ENCODE measurements around the gene ITGB7. TPM values are rescaled to one million over a fixed set of nuclear protein-coding genes. Genes with fewer than 3 reads are reported as not detected.

ITGB7 gene
- total and polyA plus RNA-seq, 2 donors = 9.5 to 18.9 TPM

GRCh38 chr12:53225635-53226424 is 18.8 kb upstream of the ITGB7 start:
- peak overlapping the region; percentile 1 to 50 for H3K27ac ChIP-seq (ENCODE audit: low read depth in 1 of 2, low read length in 1 of 2)
- 97% methylated on average over 10 of the region's 10 CpGs for WGBS
- H3K4me1 ChIP-seq (ENCODE audit: control insufficient read depth in 2 of 2, insufficient read depth in 2 of 2, low read length in 2 of 2) = peaks cover 14 to 50% of the 10 kb centered on the region in 2 donors
- H3K27me3 ChIP-seq (ENCODE audit: control insufficient read depth in 2 of 2, insufficient read depth in 1 of 2, low read length in 1 of 2) = peaks cover 0 to 26% of the 10 kb centered on the region in 2 donors
- H3K36me3 ChIP-seq (ENCODE audit: control insufficient read depth in 2 of 2, insufficient read depth in 2 of 2, low read length in 1 of 2) = no peaks in the 10 kb centered on the region
- no peaks in the 10 kb centered on the region for H3K9me3 ChIP-seq (ENCODE audit: control insufficient read depth in 2 of 2, insufficient read depth in 1 of 2, low read length in 1 of 2)
- H3K4me3 ChIP-seq (ENCODE audit: low read length in 2 of 2) = no peak overlapping the region
- DNase-seq (ENCODE audit: low read depth in 6 of 9, low spot score in 9 of 9) = no peak

GRCh38 chr12:53224897-53225634 is 18.0 kb upstream of the ITGB7 start:
- WGBS = 93% methylated on average over 10 of the region's 10 CpGs
- no peak overlapping the region for H3K4me3 ChIP-seq (ENCODE audit: low read length in 2 of 2)
- no peaks in the 10 kb centered on the region for H3K9me3 ChIP-seq (ENCODE audit: control insufficient read depth in 2 of 2, insufficient read depth in 1 of 2, low read length in 1 of 2)
- H3K27me3 ChIP-seq (ENCODE audit: control insufficient read depth in 2 of 2, insufficient read depth in 1 of 2, low read length in 1 of 2) = peaks cover 0 to 27% of the 10 kb centered on the region in 2 donors
- peaks cover 14 to 56% of the 10 kb centered on the region in 2 donors for H3K4me1 ChIP-seq (ENCODE audit: control insufficient read depth in 2 of 2, insufficient read depth in 2 of 2, low read length in 2 of 2)
- H3K27ac ChIP-seq (ENCODE audit: low read depth in 1 of 2, low read length in 1 of 2) = peak overlapping the region; percentile 50
- DNase-seq (ENCODE audit: low read depth in 6 of 9, low spot score in 9 of 9) = no peak
- no peaks in the 10 kb centered on the region for H3K36me3 ChIP-seq (ENCODE audit: control insufficient read depth in 2 of 2, insufficient read depth in 2 of 2, low read length in 1 of 2)

DNA sequence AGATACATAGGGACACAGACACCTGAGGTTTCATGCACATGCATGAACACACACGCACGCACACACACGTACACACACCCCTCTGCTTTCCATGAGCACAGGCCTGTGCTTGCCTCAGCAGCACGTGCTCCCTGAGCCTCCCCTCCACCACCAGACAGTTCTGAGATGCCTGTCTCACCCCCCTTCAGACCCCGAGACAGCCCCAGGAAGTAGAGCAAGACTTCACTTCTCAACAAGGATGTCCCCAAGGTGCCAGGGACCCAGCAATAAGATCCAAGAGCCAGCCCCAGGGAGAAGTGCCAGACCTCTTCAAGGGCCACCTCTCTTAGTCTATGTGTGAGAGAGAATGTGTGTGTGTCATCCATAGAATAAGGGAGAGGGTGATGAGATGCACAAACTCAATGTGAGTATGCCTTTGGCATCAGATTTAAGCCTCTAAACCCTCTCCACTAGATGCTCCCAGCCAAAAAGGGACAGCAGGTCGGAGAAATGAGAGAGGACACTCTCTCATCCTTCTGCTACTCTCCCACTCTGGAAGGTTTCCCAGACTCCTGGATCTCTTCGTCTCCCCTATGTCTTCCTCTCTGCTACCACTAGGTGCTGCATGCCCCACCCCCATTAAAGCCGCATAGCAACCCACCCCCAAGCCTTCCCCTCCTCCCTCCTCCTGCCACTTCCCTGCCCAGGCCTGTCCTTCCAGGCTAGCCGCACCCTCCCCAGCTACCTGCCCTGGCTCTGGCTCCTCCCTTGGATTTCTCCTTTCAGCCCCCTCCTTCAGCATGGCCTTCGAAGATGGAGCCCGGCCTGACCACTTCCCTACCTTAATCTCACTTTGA is 17.2 kb upstream of the ITGB7 start:
- H3K27me3 ChIP-seq (ENCODE audit: control insufficient read depth in 2 of 2, insufficient read depth in 1 of 2, low read length in 1 of 2) = peaks cover 7 to 30% of the 10 kb centered on the region in 2 donors
- H3K9me3 ChIP-seq (ENCODE audit: control insufficient read depth in 2 of 2, insufficient read depth in 1 of 2, low read length in 1 of 2) = no peaks in the 10 kb centered on the region
- peak overlapping the region; percentile 55 to 79 for H3K27ac ChIP-seq (ENCODE audit: low read depth in 1 of 2, low read length in 1 of 2)
- 75% methylated on average over 11 of the region's 11 CpGs for WGBS
- DNase-seq (ENCODE audit: low read depth in 6 of 9, low spot score in 9 of 9) = peak in 1 of 9 donors; percentile 59
- no peak overlapping the region for H3K4me3 ChIP-seq (ENCODE audit: low read length in 2 of 2)
- H3K4me1 ChIP-seq (ENCODE audit: control insufficient read depth in 2 of 2, insufficient read depth in 2 of 2, low read length in 2 of 2) = peaks cover 14 to 64% of the 10 kb centered on the region in 2 donors
- no peaks in the 10 kb centered on the region for H3K36me3 ChIP-seq (ENCODE audit: control insufficient read depth in 2 of 2, insufficient read depth in 2 of 2, low read length in 1 of 2)

- peak in 1 of 9 donors; percentile 73 for DNase-seq (ENCODE audit: low read depth in 6 of 9, low spot score in 9 of 9)
- Histone ChIP-seq H3K27me3 (ENCODE audit: control insufficient read depth in 2 of 2, insufficient read depth in 1 of 2, low read length in 1 of 2) (peaks cover 12 to 35% of the 10 kb centered on the region in 2 donors), H3K4me1 (ENCODE audit: control insufficient read depth in 2 of 2, insufficient read depth in 2 of 2, low read length in 2 of 2) (peaks cover 14 to 69% of the 10 kb centered on the region in 2 donors), H3K4me3 (ENCODE audit: low read length in 2 of 2) (no peak overlapping the region), H3K9me3 (ENCODE audit: control insufficient read depth in 2 of 2, insufficient read depth in 1 of 2, low read length in 1 of 2) (no peaks in the 10 kb centered on the region), H3K27ac (ENCODE audit: low read depth in 1 of 2, low read length in 1 of 2) (peak overlapping the region; percentile 62 to 79), H3K36me3 (ENCODE audit: control insufficient read depth in 2 of 2, insufficient read depth in 2 of 2, low read length in 1 of 2) (no peaks in the 10 kb centered on the region)
- WGBS = 6% methylated on average over 16 of the region's 16 CpGs
These were observed 16.5 kb upstream of the ITGB7 start for GRCh38 chr12:53223389-53224060.

- DNase-seq (ENCODE audit: low read depth in 6 of 9, low spot score in 9 of 9) = peak in 1 of 9 donors; percentile 11
These were observed 15.8 kb upstream of the ITGB7 start for GRCh38 chr12:53222806-53223261.

DNA sequence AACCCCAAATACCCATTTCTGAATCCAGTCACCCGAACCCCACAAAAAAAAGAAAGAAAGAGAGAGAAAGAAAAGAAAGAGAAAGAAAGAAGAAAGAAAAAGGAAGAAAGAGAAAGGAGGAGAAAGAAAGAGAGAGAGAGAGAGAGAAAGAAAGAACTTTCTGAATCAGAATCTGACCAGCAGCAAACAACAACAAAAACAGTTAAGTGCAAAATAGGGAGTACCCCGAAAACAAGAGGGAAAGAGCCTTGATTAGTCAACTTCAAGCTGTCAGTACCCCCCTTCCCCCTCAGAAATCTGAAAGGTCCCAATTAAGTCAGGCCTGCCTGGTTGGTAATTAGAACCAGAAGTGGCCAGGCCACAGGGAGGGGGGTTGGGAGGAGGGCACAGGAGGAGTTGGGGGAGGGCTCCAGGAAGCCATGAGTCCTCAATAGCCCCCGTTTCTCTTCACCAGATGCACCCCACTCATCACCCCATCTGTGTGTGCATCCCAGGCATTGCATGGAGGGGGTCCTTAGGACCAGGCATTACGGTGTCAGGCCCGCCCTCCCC is 15.2 kb upstream of the ITGB7 start:
- Histone ChIP-seq H3K27me3 (ENCODE audit: control insufficient read depth in 2 of 2, insufficient read depth in 1 of 2, low read length in 1 of 2) (peaks cover 13 to 47% of the 10 kb centered on the region in 2 donors), H3K9me3 (ENCODE audit: control insufficient read depth in 2 of 2, insufficient read depth in 1 of 2, low read length in 1 of 2) (peaks cover 0 to 4% of the 10 kb centered on the region in 2 donors), H3K4me1 (ENCODE audit: control insufficient read depth in 2 of 2, insufficient read depth in 2 of 2, low read length in 2 of 2) (peaks cover 14 to 78% of the 10 kb centered on the region in 2 donors), H3K4me3 (ENCODE audit: low read length in 2 of 2) (peak overlapping the region in 1 of 2 donors; percentile 70), H3K36me3 (ENCODE audit: control insufficient read depth in 2 of 2, insufficient read depth in 2 of 2, low read length in 1 of 2) (no peaks in the 10 kb centered on the region), H3K27ac (ENCODE audit: low read depth in 1 of 2, low read length in 1 of 2) (peak overlapping the region; percentile 44 to 98)
- 47% methylated on average over 5 of the region's 5 CpGs for WGBS
- peak in 1 of 9 donors; percentile 12 for DNase-seq (ENCODE audit: low read depth in 6 of 9, low spot score in 9 of 9)

More at GRCh38 chr12:53222806-53223261, 15.8 kb upstream of the ITGB7 start:
- Histone ChIP-seq H3K27me3 (ENCODE audit: control insufficient read depth in 2 of 2, insufficient read depth in 1 of 2, low read length in 1 of 2) (peaks cover 13 to 41% of the 10 kb centered on the region in 2 donors), H3K4me3 (ENCODE audit: low read length in 2 of 2) (no peak overlapping the region), H3K9me3 (ENCODE audit: control insufficient read depth in 2 of 2, insufficient read depth in 1 of 2, low read length in 1 of 2) (no peaks in the 10 kb centered on the region), H3K36me3 (ENCODE audit: control insufficient read depth in 2 of 2, insufficient read depth in 2 of 2, low read length in 1 of 2) (no peaks in the 10 kb centered on the region), H3K4me1 (ENCODE audit: control insufficient read depth in 2 of 2, insufficient read depth in 2 of 2, low read length in 2 of 2) (peaks cover 14 to 73% of the 10 kb centered on the region in 2 donors), H3K27ac (ENCODE audit: low read depth in 1 of 2, low read length in 1 of 2) (peak overlapping the region; percentile 53 to 62)
- 75% methylated on average over 4 of the region's 4 CpGs for WGBS

GRCh38 chr12:53221203-53222080 is 14.4 kb upstream of the ITGB7 start:
- peaks cover 13 to 55% of the 10 kb centered on the region in 2 donors for H3K27me3 ChIP-seq (ENCODE audit: control insufficient read depth in 2 of 2, insufficient read depth in 1 of 2, low read length in 1 of 2)
- 1% methylated on average over 72 of the region's 72 CpGs for whole genome bisulfite sequencing
- peak overlapping the region; percentile 91 to 98 for H3K27ac ChIP-seq (ENCODE audit: low read depth in 1 of 2, low read length in 1 of 2)
- peak in 1 of 9 donors; percentile 54 for DNase-seq (ENCODE audit: low read depth in 6 of 9, low spot score in 9 of 9)
- peaks cover 0 to 6% of the 10 kb centered on the region in 2 donors for H3K9me3 ChIP-seq (ENCODE audit: control insufficient read depth in 2 of 2, insufficient read depth in 1 of 2, low read length in 1 of 2)
- H3K36me3 ChIP-seq (ENCODE audit: control insufficient read depth in 2 of 2, insufficient read depth in 2 of 2, low read length in 1 of 2) = no peaks in the 10 kb centered on the region
- peaks cover 14 to 86% of the 10 kb centered on the region in 2 donors for H3K4me1 ChIP-seq (ENCODE audit: control insufficient read depth in 2 of 2, insufficient read depth in 2 of 2, low read length in 2 of 2)
- peak overlapping the region; percentile 60 to 70 for H3K4me3 ChIP-seq (ENCODE audit: low read length in 2 of 2)
